GM19467 (cell line): ENCODE data around the gene RAB31.

ENCODE experiments used
- ATAC-seq: cut with Tn5 transposase; IDR thresholded peaks from one replicate; pipeline ENCODE4 v1.9.1; 2021; ENCODE audit warnings: mild to moderate bottlenecking, moderate library complexity; ENCODE audit not compliant: unreplicated experiment

Gene RAB31

DNA sequence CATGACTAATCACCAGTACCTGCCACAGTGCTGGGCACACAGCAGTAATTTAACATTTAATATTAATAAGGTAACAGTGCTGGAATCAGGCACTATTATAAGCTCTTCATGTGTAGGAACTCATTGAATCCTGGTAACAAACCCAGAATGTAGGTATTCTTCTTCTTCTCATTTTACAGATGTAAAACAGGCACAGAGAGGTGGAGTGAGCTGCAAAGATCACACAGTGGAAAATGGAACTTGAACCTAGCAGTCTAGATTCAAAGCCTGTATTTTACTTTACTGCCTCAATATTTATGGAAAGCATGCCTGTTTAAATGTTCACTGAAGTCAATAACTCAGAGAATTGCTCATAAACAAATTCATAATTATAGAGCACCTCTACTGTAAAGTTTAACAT is 202.0 kb downstream of the RAB31 start:
- no peak for ATAC-seq

DNA sequence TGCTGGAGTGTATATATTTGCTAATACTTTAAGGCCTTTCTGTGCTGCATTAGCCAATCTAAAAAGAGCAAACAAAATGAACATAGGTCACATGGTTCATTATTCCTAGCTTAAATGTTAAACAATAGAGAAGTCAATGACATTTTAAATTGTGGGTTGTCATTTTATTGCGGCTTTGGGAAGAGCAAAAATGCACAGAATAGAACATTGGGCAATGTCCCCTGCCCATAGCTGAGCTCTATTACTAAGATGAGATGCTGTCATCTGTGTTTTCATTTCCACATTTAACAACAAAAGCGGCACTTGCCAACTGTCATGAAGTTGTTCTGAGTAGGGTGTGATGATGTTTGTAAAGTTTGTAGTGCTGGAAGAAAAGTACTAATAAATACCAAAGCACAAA is 202.6 kb downstream of the RAB31 start:
- ATAC-seq, result no peak

DNA sequence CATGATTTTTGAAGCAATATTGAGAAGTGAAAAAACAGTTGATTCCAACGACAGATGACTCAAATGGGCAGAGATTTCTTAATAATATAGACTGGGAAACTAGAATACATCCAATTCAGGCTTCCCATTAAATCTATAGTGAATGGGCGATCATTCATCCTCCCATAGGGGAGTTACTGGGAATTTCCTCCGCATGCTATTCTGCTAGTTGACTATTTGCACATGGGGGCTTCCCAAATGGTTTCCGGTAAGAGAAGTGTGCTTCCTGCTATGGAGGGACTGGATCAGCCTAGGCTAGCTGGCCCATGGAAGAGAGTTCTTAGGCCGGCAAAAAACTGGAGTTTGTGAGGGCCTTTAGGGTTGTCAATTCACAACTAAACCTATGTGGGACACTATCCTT is 203.1 kb downstream of the RAB31 start:
- ATAC-seq, result no peak
